HepG2 (cell line): Measurements from ENCODE around the gene ZDHHC21. TPM values are rescaled to one million over a fixed set of nuclear protein-coding genes. Genes with fewer than 3 reads are reported as not detected.

Experiments used
- BRD4 ChIP-seq: sonication (generic); formaldehyde crosslinking; IDR thresholded peaks from 2 replicates; pipeline ENCODE4 v1.4.0; 2020; ENCODE audit warnings: missing genetic modification reagents
- CENPT ChIP-seq: sonication (generic); formaldehyde crosslinking; IDR thresholded peaks from 2 replicates; pipeline ENCODE4 v1.8.0; 2022; ENCODE audit warnings: low read depth, mild to moderate bottlenecking, moderate library complexity, missing genetic modification reagents
- FOXP4 ChIP-seq: sonication (generic); formaldehyde crosslinking; IDR thresholded peaks from 2 replicates; pipeline ENCODE4 v1.4.0; 2020; ENCODE audit warnings: missing genetic modification reagents
- GABPA ChIP-seq, 2 experiments: IDR thresholded peaks; 2 replicates each; pipeline ENCODE4 v1.6.1; 2011 to 2016; ENCODE audit warnings: low read depth in 2 of 2, low read length in 1 of 2, missing biosample characterization in 1 of 2, missing genetic modification characterization in 1 of 2
- GRHL1 ChIP-seq: sonication (generic); formaldehyde crosslinking; conservative IDR thresholded peaks from 2 replicates; pipeline ENCODE4 v1.8.0; 2022; ENCODE audit warnings: missing genetic modification reagents
- HIC2 ChIP-seq: sonication (generic); formaldehyde crosslinking; IDR thresholded peaks from 2 replicates; pipeline ENCODE4 v1.9.0; 2022; ENCODE audit warnings: low read depth, missing genetic modification reagents
- HOXA9 ChIP-seq: sonication (generic); formaldehyde crosslinking; IDR thresholded peaks from 2 replicates; pipeline ENCODE4 v1.8.1; 2022; ENCODE audit warnings: missing genetic modification reagents, mild to moderate bottlenecking, moderate library complexity, borderline replicate concordance
- IKZF4 ChIP-seq: sonication (generic); formaldehyde crosslinking; IDR thresholded peaks from 2 replicates; pipeline ENCODE4 v1.5.1; 2020; ENCODE audit warnings: borderline replicate concordance, mild to moderate bottlenecking, low read depth, missing genetic modification reagents; ENCODE audit errors: not compliant biosample characterization
- LBX2 ChIP-seq: sonication (generic); formaldehyde crosslinking; IDR thresholded peaks from 2 replicates; pipeline ENCODE4 v1.5.0; 2020; ENCODE audit warnings: missing genetic modification reagents, mild to moderate bottlenecking, borderline replicate concordance
- MED8 ChIP-seq: sonication (generic); formaldehyde crosslinking; IDR thresholded peaks from 2 replicates; pipeline ENCODE4 v1.8.1; 2023; ENCODE audit warnings: mild to moderate bottlenecking, missing genetic modification reagents; ENCODE audit not compliant: insufficient replicate concordance
- NFE2 ChIP-seq: sonication (generic); formaldehyde crosslinking; IDR thresholded peaks from 2 replicates; pipeline ENCODE4 v1.4.0; 2020; ENCODE audit warnings: missing genetic modification reagents
- NFYB ChIP-seq: sonication (generic); formaldehyde crosslinking; IDR thresholded peaks from 2 replicates; pipeline ENCODE4 v1.4.0; 2020; ENCODE audit warnings: missing genetic modification reagents
- NR2C2 ChIP-seq: sonication (generic); formaldehyde crosslinking; IDR thresholded peaks from 2 replicates; pipeline ENCODE4 v1.4.0; 2020; ENCODE audit warnings: missing genetic modification reagents, mild to moderate bottlenecking, moderate library complexity, borderline replicate concordance
- PITX1 ChIP-seq: sonication (generic); formaldehyde crosslinking; IDR thresholded peaks from 2 replicates; pipeline ENCODE4 v1.5.1; 2020; ENCODE audit warnings: mild to moderate bottlenecking, missing genetic modification reagents
- RBM22 ChIP-seq: fragments of 200-400 bp; formaldehyde crosslinking; optimal IDR thresholded peaks from 2 replicates; pipeline ENCODE3; 2017; ENCODE audit warnings: mild to moderate bottlenecking, low read length, moderate library complexity
- TMF1 ChIP-seq: sonication (generic); formaldehyde crosslinking; IDR thresholded peaks from 2 replicates; pipeline ENCODE4 v1.8.1; 2022; ENCODE audit warnings: low read depth, missing genetic modification reagents
- ZKSCAN5 ChIP-seq: sonication (generic); formaldehyde crosslinking; IDR thresholded peaks from 2 replicates; pipeline ENCODE4 v1.5.1; 2020; ENCODE audit warnings: mild to moderate bottlenecking, missing genetic modification reagents
- ZNF143 ChIP-seq: sonication (generic); formaldehyde crosslinking; IDR thresholded peaks from 2 replicates; pipeline ENCODE4 v1.4.0; 2020; ENCODE audit warnings: missing genetic modification reagents
- ZNF33A ChIP-seq: sonication (generic); formaldehyde crosslinking; IDR thresholded peaks from 2 replicates; pipeline ENCODE4 v1.5.1; 2020; ENCODE audit warnings: missing genetic modification reagents, mild to moderate bottlenecking, moderate library complexity, borderline replicate concordance
- ZNF557 ChIP-seq: sonication (generic); formaldehyde crosslinking; IDR thresholded peaks from 2 replicates; pipeline ENCODE4 v1.4.0; 2020; ENCODE audit warnings: missing genetic modification reagents
- ZNF570 ChIP-seq: sonication (generic); formaldehyde crosslinking; IDR thresholded peaks from 2 replicates; pipeline ENCODE4 v1.4.0; 2020; ENCODE audit warnings: mild to moderate bottlenecking, missing genetic modification reagents, borderline replicate concordance
- ZNF589 ChIP-seq: sonication (generic); formaldehyde crosslinking; conservative IDR thresholded peaks from 2 replicates; pipeline ENCODE4 v1.8.0; 2022; ENCODE audit warnings: mild to moderate bottlenecking, moderate library complexity, missing genetic modification reagents
- polyA plus RNA-seq, 8 experiments: library from polyadenylated mRNA; depleted of rRNA in 3 of 8; stranded (reverse) in 7 of 8; unstranded in 1 of 8; fragments of >200 nt; fragmentation: Illumina TruSeq in 4 of 8; extraction: Trizol in 4 of 8; gene quantifications; 2 replicates each; pipeline versions ENCODE4 v1.2.1 to v1.2.3, GENCODE V29; 2011 to 2016; ENCODE audit warnings: low read depth in 4 of 8, missing spikeins in 1 of 8, mixed read lengths in 1 of 8; ENCODE audit not compliant: insufficient read depth in 1 of 8
- total RNA-seq, 5 experiments: library from RNA; depleted of rRNA; stranded (reverse); fragments of >200 nt; fragmentation: Illumina TruSeq; extraction: Trizol; gene quantifications; 2 replicates each; pipeline ENCODE4 v1.2.3, GENCODE V29; 2016; ENCODE audit warnings: low read depth in 1 of 5
- TF ChIP-seq, protein P1 (sequence below): sonication (generic); formaldehyde crosslinking; IDR thresholded peaks from 2 replicates; pipeline ENCODE4 v1.4.0; 2020; ENCODE audit warnings: missing genetic modification reagents, borderline replicate concordance

Gene ZDHHC21
- total and polyA plus RNA-seq, 2 of the 13 experiments (the other 11 are each of a cell fraction or from before 2014, with no cell fraction given) = 2.4 to 3.7 TPM

DNA sequence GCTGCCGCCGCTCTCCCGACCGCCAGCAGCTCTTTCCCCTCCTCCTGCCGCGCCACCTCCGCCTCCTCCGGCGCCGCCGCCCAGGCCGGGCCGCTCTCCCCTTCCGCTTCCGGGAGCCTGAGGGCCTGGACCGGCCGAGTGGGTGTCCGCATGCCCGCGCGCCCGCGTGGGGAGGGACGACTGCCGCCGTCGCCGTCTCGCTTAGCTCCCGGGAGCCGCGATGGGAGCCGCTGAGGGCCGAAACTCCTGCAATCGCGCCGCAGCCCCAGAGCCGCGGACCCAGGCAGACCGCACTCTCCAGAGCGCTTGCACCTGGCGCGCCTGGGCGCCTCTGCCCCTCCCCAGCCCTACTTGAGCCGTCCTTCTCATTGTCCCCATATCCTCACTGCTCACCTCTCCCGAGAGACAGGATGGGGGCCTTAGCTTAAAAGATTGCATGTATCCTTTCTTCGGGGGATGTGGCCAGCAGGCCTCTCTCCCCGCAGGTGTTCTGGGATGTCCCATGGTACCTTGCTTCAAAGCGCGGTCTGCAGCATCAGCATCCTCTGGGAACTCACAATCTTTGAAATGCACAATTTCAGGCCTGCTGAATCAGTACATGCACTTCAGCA is at the start of gene ZDHHC21 (continued):
- TF ChIP-seq GABPA (IDR thresholded peaks at IDR 0.05; ENCODE audit: low read depth, low read length) = peak; percentile 85
- TF ChIP-seq GABPA (CRISPR knock-in tag; IDR thresholded peaks at IDR 0.05; ENCODE audit: low read depth) = peak; percentile 75
- no peak for TF ChIP-seq IKZF4 (CRISPR knock-in tag)
- no peak for TF ChIP-seq TMF1 (CRISPR knock-in tag)
- no peak for TF ChIP-seq CENPT (CRISPR knock-in tag)
- TF ChIP-seq ZNF570 = 0 out of 2 replicates have a peak, but pooled peaks have one; percentile 38
- no peak for TF ChIP-seq ZKSCAN5 (CRISPR knock-in tag)
- 0 out of 2 replicates have a peak, but pooled peaks have one; percentile 60 for TF ChIP-seq HOXA9 (CRISPR knock-in tag)
- TF ChIP-seq ZNF557 (CRISPR knock-in tag) = no peak
- 0 out of 2 replicates have a peak, but pooled peaks have one; percentile 44 for TF ChIP-seq ZNF589
- TF ChIP-seq RBM22 = no peak
- no peak for TF ChIP-seq FOXP4 (CRISPR knock-in tag)
- TF ChIP-seq NR2C2 (CRISPR knock-in tag) = peak; percentile 86
- TF ChIP-seq MED8 (CRISPR knock-in tag) = peak; percentile 30
- TF ChIP-seq LBX2 (CRISPR knock-in tag) = no peak
- TF ChIP-seq NFE2 = no peak
- TF ChIP-seq NFYB = no peak
- no peak for TF ChIP-seq BRD4 (CRISPR knock-in tag)
- no peak for TF ChIP-seq HIC2
- TF ChIP-seq, protein P1, sequence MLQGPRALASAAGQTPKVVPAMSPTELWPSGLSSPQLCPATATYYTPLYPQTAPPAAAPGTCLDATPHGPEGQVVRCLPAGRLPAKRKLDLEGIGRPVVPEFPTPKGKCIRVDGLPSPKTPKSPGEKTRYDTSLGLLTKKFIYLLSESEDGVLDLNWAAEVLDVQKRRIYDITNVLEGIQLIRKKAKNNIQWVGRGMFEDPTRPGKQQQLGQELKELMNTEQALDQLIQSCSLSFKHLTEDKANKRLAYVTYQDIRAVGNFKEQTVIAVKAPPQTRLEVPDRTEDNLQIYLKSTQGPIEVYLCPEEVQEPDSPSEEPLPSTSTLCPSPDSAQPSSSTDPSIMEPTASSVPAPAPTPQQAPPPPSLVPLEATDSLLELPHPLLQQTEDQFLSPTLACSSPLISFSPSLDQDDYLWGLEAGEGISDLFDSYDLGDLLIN = no peak
- no peak for TF ChIP-seq PITX1
- peak; percentile 78 for TF ChIP-seq ZNF143 (CRISPR knock-in tag)
- no peak for TF ChIP-seq GRHL1 (CRISPR knock-in tag)
- TF ChIP-seq ZNF33A (CRISPR knock-in tag) = no peak
